HEK293 (cell line): ENCODE data around the gene MALT1.

Experiments
- ELK4 ChIP-seq: IDR thresholded peaks from 2 replicates; pipeline ENCODE4 v1.6.1; 2011; ENCODE audit warnings: mild to moderate bottlenecking, low read depth, low read length, borderline replicate concordance
- PRDM2 ChIP-seq: fragments of 450-650 bp; formaldehyde crosslinking; IDR thresholded peaks from 2 replicates; pipeline ENCODE4 v1.5.1; 2016; ENCODE audit warnings: missing biosample characterization, missing genetic modification characterization, borderline replicate concordance
- YY1 ChIP-seq: fragments of 450-650 bp; formaldehyde crosslinking; IDR thresholded peaks from 2 replicates; pipeline ENCODE4 v1.5.1; 2018; ENCODE audit warnings: missing biosample characterization, missing genetic modification characterization
- ZNF335 ChIP-seq: fragments of 450-650 bp; formaldehyde crosslinking; conservative IDR thresholded peaks from 2 replicates; pipeline ENCODE4 v1.5.1; 2016; ENCODE audit warnings: missing biosample characterization, missing genetic modification characterization

GRCh38 chr18:58766946-58767345, 95.7 kb downstream of the MALT1 start:
- TF ChIP-seq ZNF335 (tag by site-specific recombination): no peak
- TF ChIP-seq YY1 (tag by site-specific recombination): no peak
- no peak for TF ChIP-seq PRDM2 (tag by site-specific recombination)
- TF ChIP-seq ELK4: no peak
